Astrocyte of the cerebellum (primary cell): ENCODE measurements around the gene LIPI.
"Not testable (repeated sequence)": the region's sequence is repeated elsewhere in the genome, so short reads cannot be mapped to it uniquely, and the experiment has no call there.

ENCODE experiments used
- DNase-seq: peaks from one replicate; pipeline ENCODE4 v3.0.0-alpha.2; 2011; ENCODE audit warnings: low read depth
- H3K4me3 ChIP-seq: 2 replicates; pipeline ENCODE4 v1.5.1; 2011; ENCODE audit warnings: mild to moderate bottlenecking, low read depth, low read length, moderate library complexity
- in situ Hi-C: cut with HindIII; loops from 2 replicates; pipeline ENCODE4 v1.10.0; 2017; ENCODE audit warnings: low sequenced_read_pairs
- TF ChIP-seq, protein P1 (sequence below): IDR thresholded peaks from 2 replicates; pipeline ENCODE4 v1.5.1; 2012; ENCODE audit warnings: low read length, low read depth, moderate library complexity, mild to moderate bottlenecking; ENCODE audit errors: missing control alignments

LIPI gene

DNA sequence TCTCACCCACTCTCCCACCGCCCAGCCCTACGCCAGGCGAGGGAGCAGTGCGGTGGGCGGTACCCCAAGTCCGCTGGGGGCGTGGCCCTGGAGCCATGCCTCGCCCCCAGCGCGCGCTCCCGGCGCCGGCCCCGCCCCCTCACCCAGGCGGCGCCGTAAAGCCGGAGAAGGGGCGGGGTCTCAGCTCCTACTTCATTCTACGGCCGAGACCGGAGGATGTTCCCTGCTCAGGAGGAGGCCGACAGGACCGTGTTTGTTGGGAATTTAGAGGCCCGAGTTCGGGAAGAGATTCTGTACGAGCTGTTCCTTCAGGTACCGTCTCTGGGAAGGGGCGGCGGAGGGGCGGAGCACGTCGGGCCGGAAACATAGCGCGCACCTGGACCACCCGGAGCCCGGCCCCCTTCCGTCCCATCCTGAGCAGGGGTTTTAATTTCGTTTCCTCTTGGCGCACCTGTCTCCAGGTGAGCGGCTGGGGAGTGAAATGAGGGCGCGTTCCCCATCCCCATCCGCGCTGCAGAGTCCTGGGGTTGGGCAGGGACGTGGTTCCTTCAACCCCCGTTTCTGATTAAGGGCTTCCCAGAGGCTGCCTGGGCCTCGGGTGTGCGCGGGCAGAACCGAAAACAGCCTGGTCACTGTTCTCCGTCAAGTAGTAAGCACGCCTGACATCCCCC is 5.4 kb upstream of the LIPI start, which contains the start of gene RBM11:
Gene RBM11 (plus strand): TSS at position 187 of the 671 bp plus-strand sequence. CDS start 30 bp downstream, at position 217.
- H3K4me3 ChIP-seq, result peak within 1 kb of the TSS; percentile 68
- in situ Hi-C loops, result no loop called here
- TF ChIP-seq, protein P1, sequence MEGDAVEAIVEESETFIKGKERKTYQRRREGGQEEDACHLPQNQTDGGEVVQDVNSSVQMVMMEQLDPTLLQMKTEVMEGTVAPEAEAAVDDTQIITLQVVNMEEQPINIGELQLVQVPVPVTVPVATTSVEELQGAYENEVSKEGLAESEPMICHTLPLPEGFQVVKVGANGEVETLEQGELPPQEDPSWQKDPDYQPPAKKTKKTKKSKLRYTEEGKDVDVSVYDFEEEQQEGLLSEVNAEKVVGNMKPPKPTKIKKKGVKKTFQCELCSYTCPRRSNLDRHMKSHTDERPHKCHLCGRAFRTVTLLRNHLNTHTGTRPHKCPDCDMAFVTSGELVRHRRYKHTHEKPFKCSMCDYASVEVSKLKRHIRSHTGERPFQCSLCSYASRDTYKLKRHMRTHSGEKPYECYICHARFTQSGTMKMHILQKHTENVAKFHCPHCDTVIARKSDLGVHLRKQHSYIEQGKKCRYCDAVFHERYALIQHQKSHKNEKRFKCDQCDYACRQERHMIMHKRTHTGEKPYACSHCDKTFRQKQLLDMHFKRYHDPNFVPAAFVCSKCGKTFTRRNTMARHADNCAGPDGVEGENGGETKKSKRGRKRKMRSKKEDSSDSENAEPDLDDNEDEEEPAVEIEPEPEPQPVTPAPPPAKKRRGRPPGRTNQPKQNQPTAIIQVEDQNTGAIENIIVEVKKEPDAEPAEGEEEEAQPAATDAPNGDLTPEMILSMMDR, result no peak
- peak; percentile 3 for DNase-seq

DNA sequence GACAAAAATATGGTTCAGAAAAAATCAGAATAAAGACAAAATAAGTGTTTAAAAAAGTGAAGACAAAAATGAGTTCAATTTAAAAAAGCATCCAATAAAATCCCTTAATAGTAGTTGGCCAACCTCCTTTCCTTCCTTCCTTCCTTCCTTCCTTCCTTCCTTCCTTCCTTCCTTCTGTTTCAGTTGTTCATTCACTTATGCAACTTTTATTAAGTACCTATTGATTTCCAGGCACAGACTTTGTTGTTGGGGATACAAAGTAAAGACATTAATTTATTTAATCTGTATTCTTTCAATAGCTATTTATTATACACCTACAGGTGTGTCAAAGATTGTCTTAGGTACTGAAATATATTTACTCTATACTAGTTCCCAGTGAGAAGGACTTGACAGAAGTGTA is 2.4 kb upstream of the LIPI start:
- in situ Hi-C loops, result no loop called here
- no peak for DNase-seq
- TF ChIP-seq, protein P1, result no peak

DNA sequence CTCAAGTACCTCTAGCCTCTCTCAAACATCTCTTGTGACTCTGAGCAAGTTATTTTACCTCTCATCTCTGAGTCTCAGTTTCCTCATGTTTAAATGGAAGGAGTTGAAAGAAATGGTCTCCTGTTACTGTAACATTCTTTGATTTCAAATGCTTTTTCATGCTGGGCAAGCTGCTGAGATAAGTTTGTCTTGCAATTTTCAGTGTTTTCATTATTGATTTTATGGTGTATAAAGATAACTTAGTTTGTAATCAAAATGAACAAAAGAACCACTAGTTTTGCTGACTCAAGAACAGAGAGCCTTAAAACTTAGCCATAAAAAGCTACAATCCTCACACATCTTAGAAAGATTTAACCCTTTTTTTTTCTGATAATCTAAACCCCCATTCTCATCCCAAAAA is 4.5 kb downstream of the LIPI start:
- in situ Hi-C loops, result no loop called here
- DNase-seq, result no peak
- TF ChIP-seq, protein P1, result no peak
- no peak overlapping the region for H3K4me3 ChIP-seq

More for the DNA sequence above, 2.4 kb upstream of the LIPI start:
- no peak overlapping the region for H3K4me3 ChIP-seq

DNA sequence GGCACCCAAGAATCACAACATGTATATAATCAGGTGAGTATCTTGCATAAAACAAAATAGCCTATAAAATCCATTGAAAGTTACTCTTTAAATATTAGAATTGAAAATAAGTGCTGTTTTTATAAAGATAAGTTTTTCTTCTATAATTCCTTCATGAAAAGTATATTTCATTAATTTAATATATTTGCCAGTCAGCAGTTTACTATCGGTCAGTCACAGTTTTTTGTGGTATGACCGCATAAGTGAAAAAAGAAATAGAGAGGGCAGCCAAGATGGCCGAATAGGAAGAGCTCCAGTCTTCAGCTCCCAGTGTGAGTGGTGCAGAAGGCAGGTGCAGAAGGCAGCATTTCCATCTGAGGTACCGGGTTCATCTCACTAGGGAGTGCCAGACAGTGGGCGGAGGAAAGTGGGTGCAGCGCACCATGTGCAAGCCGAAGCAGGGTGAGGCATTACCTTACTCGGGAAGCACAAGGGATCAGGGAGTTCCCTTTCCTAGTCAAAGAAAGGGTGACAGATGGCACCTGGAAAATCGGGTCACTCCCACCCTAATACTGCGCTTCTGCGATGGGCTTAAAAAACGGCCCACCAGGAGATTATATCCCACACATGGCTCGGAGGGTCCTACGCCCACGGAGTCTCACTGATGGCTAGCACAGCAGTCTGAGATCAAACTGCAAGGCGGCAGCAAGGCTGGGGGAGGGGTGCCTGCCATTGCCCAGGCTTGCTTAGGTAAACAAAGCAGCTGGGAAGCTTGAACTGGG is 44.1 kb downstream of the LIPI start:
- DNase-seq, in situ Hi-C loops, H3K4me3 ChIP-seq: not testable (repeated sequence)

DNA sequence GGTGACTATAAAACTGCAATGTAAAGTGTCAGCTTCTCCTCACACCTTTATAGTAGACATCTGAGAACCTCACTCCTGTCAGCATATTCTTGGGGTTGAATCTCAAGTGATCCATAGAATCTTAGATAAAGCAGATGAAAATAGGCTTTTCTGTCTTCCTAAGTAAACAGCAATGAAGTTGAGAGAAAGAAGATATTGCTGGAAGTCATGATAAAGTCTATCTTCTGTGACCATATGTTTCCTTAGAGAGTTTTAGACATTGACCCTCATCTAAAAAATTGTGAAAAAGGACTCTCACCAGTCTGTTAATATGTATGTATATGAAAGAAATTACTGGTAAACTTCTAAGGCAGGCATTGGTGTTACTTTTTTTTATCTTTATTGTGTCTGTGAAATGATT is 66.8 kb downstream of the LIPI start:
- in situ Hi-C loops, result no loop called here

DNA sequence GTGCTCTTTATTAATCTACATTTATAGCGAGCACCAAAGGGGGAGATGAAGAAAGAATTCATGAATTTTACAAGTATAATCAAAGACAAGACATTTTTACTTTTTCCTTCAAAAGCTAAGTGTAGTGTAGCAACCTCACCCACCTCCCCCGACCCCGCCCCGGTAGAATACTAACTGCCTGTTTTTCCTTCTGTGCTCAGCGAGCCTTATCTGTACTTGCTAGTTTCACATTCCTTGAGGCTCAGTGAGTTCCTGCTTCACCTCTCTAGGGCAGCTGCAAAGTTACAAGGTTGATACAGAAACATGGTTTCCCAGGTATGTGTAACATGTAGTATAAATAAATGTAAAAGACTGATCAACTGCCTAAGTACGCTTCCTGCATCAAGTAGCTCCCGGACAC is 86.5 kb downstream of the LIPI start:
- DNase-seq, result no peak
- in situ Hi-C loops, result no loop called here
- TF ChIP-seq, protein P1, result no peak
- no peak overlapping the region for H3K4me3 ChIP-seq

More for the DNA sequence above, 66.8 kb downstream of the LIPI start:
- H3K4me3 ChIP-seq, result no peak overlapping the region
- no peak for DNase-seq
- TF ChIP-seq, protein P1, result no peak

DNA sequence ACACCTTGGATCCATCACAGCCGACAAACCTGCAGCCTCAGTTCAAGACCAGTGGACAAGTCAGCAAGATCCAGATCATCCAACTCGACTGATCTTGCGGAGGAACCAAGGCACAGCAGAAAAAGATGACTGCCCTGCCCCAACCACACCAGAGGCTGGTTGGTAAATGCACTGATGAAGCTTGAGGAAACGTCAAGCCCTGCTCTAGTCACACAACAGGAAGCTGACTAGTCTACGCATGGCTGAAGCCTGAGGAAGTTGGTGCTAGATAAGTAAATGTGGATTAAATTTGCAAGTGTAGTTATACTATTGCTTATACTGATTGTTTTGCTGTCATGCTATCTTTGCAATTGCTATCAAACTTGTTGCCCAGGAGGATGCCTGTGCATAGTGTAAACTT is 89.0 kb downstream of the LIPI start:
- TF ChIP-seq, protein P1, result no peak
- no peak overlapping the region for H3K4me3 ChIP-seq
- in situ Hi-C loops, result no loop called here
- DNase-seq, result no peak
